Stomach (tissue), 9 donors: Measurements from ENCODE around the gene ACSF3. TPM values are rescaled to one million over a fixed set of nuclear protein-coding genes. Genes with fewer than 3 reads are reported as not detected.
"Not testable (repeated sequence)": the region's sequence is repeated elsewhere in the genome, so short reads cannot be mapped to it uniquely, and the experiment has no call there.

ENCODE experiments used
- DNase-seq, 2 donors: peaks; one replicate each; pipeline versions ENCODE4 v3.0.0 to v3.0.0-alpha.2; 2013 to 2019
- H3K27ac ChIP-seq, 5 donors: fragments of 200-600 bp in 4 of 5; sonication (generic) in 4 of 5; one replicate each; pipeline ENCODE4 v1.5.1; 2013 to 2019; ENCODE audit warnings: mild to moderate bottlenecking in 1 of 5, moderate library complexity in 1 of 5
- H3K27me3 ChIP-seq, 3 donors: fragments of 200-600 bp; sonication (generic); one replicate each; pipeline ENCODE4 v1.5.1; 2017 to 2019; ENCODE audit warnings: mixed run types in 1 of 3
- H3K36me3 ChIP-seq, 4 donors: fragments of 200-600 bp; sonication (generic); 1 replicate in 3 of 4; 2 replicates in 1 of 4; pipeline ENCODE4 v1.5.1; 2016 to 2019
- H3K4me1 ChIP-seq, 4 donors: fragments of 200-600 bp; sonication (generic); one replicate each; pipeline ENCODE4 v1.5.1; 2016 to 2019
- H3K4me3 ChIP-seq, 4 donors: fragments of 200-600 bp; sonication (generic) in 3 of 4; one replicate each; pipeline ENCODE4 v1.5.1; 2016 to 2019; ENCODE audit warnings: mild to moderate bottlenecking in 1 of 4
- H3K9me3 ChIP-seq, 4 donors: fragments of 200-600 bp; sonication (generic); one replicate each; pipeline ENCODE4 v1.5.1; 2016 to 2019
- EP300 ChIP-seq: sonication (generic); formaldehyde crosslinking; IDR thresholded peaks from one replicate; pipeline ENCODE4 v1.6.1; 2017; ENCODE audit warnings: antibody characterized with exemption
- POLR2A ChIP-seq, 4 donors: fragments of 450-650 bp; IDR thresholded peaks; one replicate each; pipeline ENCODE4 v1.6.1; 2016; ENCODE audit warnings: antibody characterized with exemption in 4 of 4, control low read depth in 2 of 4, mild to moderate bottlenecking in 1 of 4, moderate library complexity in 1 of 4
- POLR2AphosphoS5 ChIP-seq, 3 donors: sonication (generic); formaldehyde crosslinking; IDR thresholded peaks; one replicate each; pipeline ENCODE4 v1.6.1; 2016; ENCODE audit warnings: antibody characterized with exemption in 3 of 3
- WGBS, 5 donors: extraction: QIAGEN DNeasy Blood & Tissue Kit in 3 of 5; methylation state at CpG; one replicate each; pipeline versions ENCODE4 v1.1.5 to v1.1.7; 2013 to 2018; 5-methylcytosine and 5-hydroxymethylcytosine counted together
- intact Hi-C: fragments of 100-400 bp; cut with DNase I; formaldehyde crosslinking; loops from one replicate; pipeline ENCODE4 v1.15.1; 2023; ENCODE audit warnings: low total_unique reads
- polyA plus RNA-seq, 3 donors: library from polyadenylated mRNA; stranded (reverse); fragments of 200-250 nt; gene quantifications; one replicate each; pipeline ENCODE4 v1.2.3, GENCODE V29; 2013
- total RNA-seq, 5 donors: library from RNA; depleted of rRNA; stranded (reverse); fragments of >200 nt; gene quantifications; one replicate each; pipeline versions ENCODE4 v1.1.0 to v1.2.3, GENCODE V29; 2014 to 2016
- TF ChIP-seq, protein P1 (sequence below), 7 experiments: fragments of 450-650 bp in 4 of 7; fragments of 200-600 bp in 3 of 7; sonication (generic) in 3 of 7; IDR thresholded peaks; one replicate each; pipeline ENCODE4 v1.5.1; 2016 to 2019; ENCODE audit warnings: antibody characterized with exemption in 7 of 7, control low read depth in 2 of 7, mild to moderate bottlenecking in 1 of 7
- donor health status: healthy with polysubstance abuse.
- donor health status: Bipolar disorder and iron deficiency.
- donor health status: healthy.

Gene ACSF3
- total and polyA plus RNA-seq, 8 donors: 16.9 to 265 (median 30.7) TPM

- Histone ChIP-seq H3K27ac (no peak overlapping the region), H3K27me3 (peaks cover 0 to 66% (median 22%) of the 10 kb centered on the region in 3 donors), H3K4me3 (no peak overlapping the region), H3K9me3 (no peaks in the 10 kb centered on the region), H3K4me1 (peaks cover under 1 to 6% (median 3%) of the 10 kb centered on the region in 4 donors), H3K36me3 (no peaks in the 10 kb centered on the region)
- intact Hi-C loops: no loop called here
- TF ChIP-seq POLR2AphosphoS5 (IDR thresholded peaks at IDR 0.05) (no peak), EP300 (no peak), POLR2A (IDR thresholded peaks at IDR 0.05) (no peak)
- TF ChIP-seq, protein P1, sequence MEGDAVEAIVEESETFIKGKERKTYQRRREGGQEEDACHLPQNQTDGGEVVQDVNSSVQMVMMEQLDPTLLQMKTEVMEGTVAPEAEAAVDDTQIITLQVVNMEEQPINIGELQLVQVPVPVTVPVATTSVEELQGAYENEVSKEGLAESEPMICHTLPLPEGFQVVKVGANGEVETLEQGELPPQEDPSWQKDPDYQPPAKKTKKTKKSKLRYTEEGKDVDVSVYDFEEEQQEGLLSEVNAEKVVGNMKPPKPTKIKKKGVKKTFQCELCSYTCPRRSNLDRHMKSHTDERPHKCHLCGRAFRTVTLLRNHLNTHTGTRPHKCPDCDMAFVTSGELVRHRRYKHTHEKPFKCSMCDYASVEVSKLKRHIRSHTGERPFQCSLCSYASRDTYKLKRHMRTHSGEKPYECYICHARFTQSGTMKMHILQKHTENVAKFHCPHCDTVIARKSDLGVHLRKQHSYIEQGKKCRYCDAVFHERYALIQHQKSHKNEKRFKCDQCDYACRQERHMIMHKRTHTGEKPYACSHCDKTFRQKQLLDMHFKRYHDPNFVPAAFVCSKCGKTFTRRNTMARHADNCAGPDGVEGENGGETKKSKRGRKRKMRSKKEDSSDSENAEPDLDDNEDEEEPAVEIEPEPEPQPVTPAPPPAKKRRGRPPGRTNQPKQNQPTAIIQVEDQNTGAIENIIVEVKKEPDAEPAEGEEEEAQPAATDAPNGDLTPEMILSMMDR (IDR thresholded peaks at IDR 0.05): no peak
- no peak for DNase-seq
- WGBS, 5 donors: 86 to 90% (median 87%) methylated on average over 26 to 40 of the region's 40 CpGs
Observed at GRCh38 chr16:89161763-89162713, 68.4 kb downstream of the ACSF3 start.

- intact Hi-C loops: no loop called here
- Histone ChIP-seq H3K4me1 (peaks cover 6 to 10% (median 9%) of the 10 kb centered on the region in 4 donors), H3K4me3 (no peak overlapping the region), H3K9me3 (no peaks in the 10 kb centered on the region), H3K27ac (no peak overlapping the region), H3K27me3 (peaks cover 0 to 79% (median 35%) of the 10 kb centered on the region in 3 donors), H3K36me3 (no peaks in the 10 kb centered on the region)
- 77 to 81% (median 78%) methylated on average over 9 of the region's 9 CpGs for WGBS, 5 donors
- TF ChIP-seq, protein P1 (IDR thresholded peaks at IDR 0.05): no peak
- TF ChIP-seq POLR2A (IDR thresholded peaks at IDR 0.05) (no peak), EP300 (no peak), POLR2AphosphoS5 (IDR thresholded peaks at IDR 0.05) (no peak)
- DNase-seq: no peak
Observed at GRCh38 chr16:89163297-89163696, 69.6 kb downstream of the ACSF3 start.

- peaks cover 0 to 88% (median 46%) of the 10 kb centered on the region in 3 donors for H3K27me3 ChIP-seq
- no peak for DNase-seq
- intact Hi-C loops: no loop called here
- H3K9me3 ChIP-seq: no peaks in the 10 kb centered on the region
- WGBS, 5 donors: 49 to 64% (median 54%) methylated on average over 15 of the region's 15 CpGs
- TF ChIP-seq, protein P1 (IDR thresholded peaks at IDR 0.05): no peak
- TF ChIP-seq EP300 (no peak), POLR2AphosphoS5 (IDR thresholded peaks at IDR 0.05) (no peak), POLR2A (IDR thresholded peaks at IDR 0.05) (no peak)
- no peak overlapping the region for H3K27ac ChIP-seq
- peaks cover 6 to 10% (median 9%) of the 10 kb centered on the region in 4 donors for H3K4me1 ChIP-seq
- H3K4me3 ChIP-seq: no peak overlapping the region
- H3K36me3 ChIP-seq: no peaks in the 10 kb centered on the region
Observed at GRCh38 chr16:89164436-89164835, 70.8 kb downstream of the ACSF3 start.

DNA sequence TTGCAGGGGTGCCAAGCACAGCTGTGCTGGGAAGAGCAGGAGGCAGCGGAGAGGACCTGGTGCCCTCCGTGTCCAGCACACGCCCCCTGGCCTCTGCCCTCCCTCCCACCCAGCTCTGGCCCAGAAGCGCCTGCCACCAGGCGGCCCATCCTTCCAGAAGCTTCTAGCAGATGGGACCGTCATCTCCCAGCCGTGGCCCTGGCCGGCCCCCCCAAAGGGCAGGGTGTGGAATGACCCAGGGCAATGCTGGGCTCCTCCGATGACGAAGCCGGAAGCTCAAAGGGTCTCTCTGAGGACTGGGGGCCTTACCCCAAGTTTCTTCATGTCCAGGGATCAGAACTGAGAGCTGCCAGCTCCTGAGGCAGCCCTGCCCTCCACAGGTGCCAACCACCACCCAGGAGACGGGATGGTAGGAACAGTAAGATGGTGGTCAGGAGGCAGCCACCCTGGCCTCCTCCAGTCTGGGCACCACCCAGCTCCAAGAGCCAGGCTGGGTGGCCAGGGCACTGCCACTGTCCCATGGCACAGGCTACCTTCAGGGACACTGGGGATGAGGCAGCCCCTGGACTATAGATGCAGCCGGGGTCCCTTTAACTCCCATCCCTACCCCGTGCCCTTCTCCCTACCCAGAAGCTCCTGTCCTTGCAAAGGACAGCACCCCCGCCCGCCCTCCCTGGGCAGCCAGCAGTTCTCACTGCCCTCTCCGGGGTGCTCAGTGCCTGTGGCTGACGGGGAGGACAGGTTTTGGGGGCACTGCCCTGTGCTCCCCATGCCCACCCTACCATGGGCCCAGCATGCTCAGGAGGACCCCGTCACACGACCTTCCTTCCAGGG is 71.4 kb downstream of the ACSF3 start:
- 70 to 83% (median 75%) methylated on average over 11 to 20 of the region's 20 CpGs for WGBS, 5 donors
- Histone ChIP-seq H3K9me3 (no peaks in the 10 kb centered on the region), H3K27me3 (peaks cover 0 to 88% (median 46%) of the 10 kb centered on the region in 3 donors), H3K27ac (no peak overlapping the region), H3K4me1 (peaks cover 7 to 11% (median 9%) of the 10 kb centered on the region in 4 donors), H3K36me3 (no peaks in the 10 kb centered on the region), H3K4me3 (no peak overlapping the region)
- intact Hi-C loops: loop anchor here (5.0 kb wide), 1 partner anchor 223 kb away; no protein-coding TSS in a partner anchor
- no peak for DNase-seq
- no peak for TF ChIP-seq POLR2A (IDR thresholded peaks at IDR 0.05)
- TF ChIP-seq, protein P1 (IDR thresholded peaks at IDR 0.05): no peak
- no peak for TF ChIP-seq EP300
- no peak for TF ChIP-seq POLR2AphosphoS5 (IDR thresholded peaks at IDR 0.05)

DNA sequence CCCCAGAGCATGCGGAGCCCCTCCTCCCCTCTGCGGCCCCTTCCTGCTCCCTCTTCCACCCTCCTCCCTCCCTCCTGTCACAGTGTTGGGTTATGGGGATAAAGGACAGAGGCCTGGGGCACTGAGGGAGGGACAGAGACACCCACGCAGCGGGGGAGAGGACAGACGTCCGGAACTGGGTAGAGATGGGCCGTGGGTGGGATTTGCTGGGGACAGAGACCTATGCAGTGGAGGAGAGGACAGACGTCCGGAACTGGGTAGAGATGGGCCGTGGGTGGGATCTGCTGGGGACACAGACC is 72.0 kb downstream of the ACSF3 start:
- 73 to 79% (median 77%) methylated on average over 6 to 10 of the region's 10 CpGs for WGBS, 5 donors
- not testable (repeated sequence) for DNase-seq, H3K36me3 ChIP-seq, H3K4me3 ChIP-seq, H3K9me3 ChIP-seq, H3K27ac ChIP-seq
- Histone ChIP-seq H3K4me1 (peaks cover 12 to 17% (median 15%) of the 10 kb centered on the region in 4 donors), H3K27me3 (peaks cover 0 to 90% (median 51%) of the 10 kb centered on the region in 3 donors)
- intact Hi-C loops: loop anchor here (5.0 kb wide), 1 partner anchor 223 kb away; no protein-coding TSS in a partner anchor
